Measurements from ENCODE around the gene ANKMY1. TPM values are rescaled to one million over a fixed set of nuclear protein-coding genes. Genes with fewer than 3 reads are reported as not detected.

ANKMY1 gene
- total and polyA plus RNA-seq, 2 experiments from 2014 or later, result 9.2 to 11.1 TPM

GRCh38 chr2:240508832-240509545 lies 48.8 kb downstream of the ANKMY1 start:
- TF ChIP-seq EZH2 (IDR thresholded peaks at IDR 0.05; ENCODE audit: borderline replicate concordance), result no peak
- H4K20me1 ChIP-seq (ENCODE audit: insufficient read depth, poor library complexity, severe bottlenecking), result no peaks in the 10 kb centered on the region
- WGBS (ENCODE audit: low lambda C conversion rate, missing lambda C conversion rate), result 97% methylated on average over 7 of the region's 7 CpGs

DNA sequence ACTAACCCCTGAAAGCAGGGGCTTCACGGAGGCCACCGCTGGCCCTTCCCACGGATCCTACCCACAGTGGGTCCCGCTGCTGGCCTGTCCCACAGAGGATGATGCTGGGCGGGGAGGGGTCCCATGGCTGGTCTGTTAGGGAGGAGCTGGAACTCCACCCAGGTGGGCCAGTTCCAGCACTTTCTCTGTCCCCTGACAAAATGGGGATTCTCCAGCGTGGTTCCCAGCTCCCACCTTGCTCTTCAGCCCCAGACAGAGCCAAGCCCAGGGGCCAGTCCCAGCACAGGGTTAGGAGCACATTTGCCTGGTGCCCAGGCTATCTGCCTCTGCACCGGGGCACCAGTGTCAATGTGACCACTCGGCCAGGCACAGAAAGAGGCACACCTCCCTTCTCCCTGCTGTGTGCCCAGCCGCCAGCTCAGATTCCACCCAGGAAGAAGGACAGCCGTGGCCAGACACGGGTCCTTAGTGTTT lies 50.0 kb downstream of the ANKMY1 start:
- no peaks in the 10 kb centered on the region for H3K4me1 ChIP-seq (ENCODE audit: insufficient read depth)
- no peaks in the 10 kb centered on the region for H3K36me3 ChIP-seq (replicated peaks; ENCODE audit: insufficient read depth, low read depth)
- no peaks in the 10 kb centered on the region for H3K27me3 ChIP-seq
- no peaks in the 10 kb centered on the region for H3K9me3 ChIP-seq (ENCODE audit: low read depth)
- TF ChIP-seq EZH2phosphoT487 (IDR thresholded peaks at IDR 0.05; ENCODE audit: low read depth, severe bottlenecking, unreplicated experiment) (no peak), EZH2 (IDR thresholded peaks at IDR 0.05; ENCODE audit: borderline replicate concordance) (no peak)
- TF ChIP-seq, protein P1, sequence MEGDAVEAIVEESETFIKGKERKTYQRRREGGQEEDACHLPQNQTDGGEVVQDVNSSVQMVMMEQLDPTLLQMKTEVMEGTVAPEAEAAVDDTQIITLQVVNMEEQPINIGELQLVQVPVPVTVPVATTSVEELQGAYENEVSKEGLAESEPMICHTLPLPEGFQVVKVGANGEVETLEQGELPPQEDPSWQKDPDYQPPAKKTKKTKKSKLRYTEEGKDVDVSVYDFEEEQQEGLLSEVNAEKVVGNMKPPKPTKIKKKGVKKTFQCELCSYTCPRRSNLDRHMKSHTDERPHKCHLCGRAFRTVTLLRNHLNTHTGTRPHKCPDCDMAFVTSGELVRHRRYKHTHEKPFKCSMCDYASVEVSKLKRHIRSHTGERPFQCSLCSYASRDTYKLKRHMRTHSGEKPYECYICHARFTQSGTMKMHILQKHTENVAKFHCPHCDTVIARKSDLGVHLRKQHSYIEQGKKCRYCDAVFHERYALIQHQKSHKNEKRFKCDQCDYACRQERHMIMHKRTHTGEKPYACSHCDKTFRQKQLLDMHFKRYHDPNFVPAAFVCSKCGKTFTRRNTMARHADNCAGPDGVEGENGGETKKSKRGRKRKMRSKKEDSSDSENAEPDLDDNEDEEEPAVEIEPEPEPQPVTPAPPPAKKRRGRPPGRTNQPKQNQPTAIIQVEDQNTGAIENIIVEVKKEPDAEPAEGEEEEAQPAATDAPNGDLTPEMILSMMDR (IDR thresholded peaks at IDR 0.05; ENCODE audit: poor library complexity), result no peak
- H3K27ac ChIP-seq, result no peak overlapping the region
- DNase-seq (ENCODE audit: low spot score), result peak; percentile 2
- no peaks in the 10 kb centered on the region for H3K79me2 ChIP-seq
- no peak overlapping the region for H3K4me3 ChIP-seq
- no peaks in the 10 kb centered on the region for H4K20me1 ChIP-seq (ENCODE audit: insufficient read depth, poor library complexity, severe bottlenecking)
- no peak overlapping the region for H2AFZ ChIP-seq
- no peaks in the 10 kb centered on the region for H3K9me2 ChIP-seq (replicated peaks; ENCODE audit: insufficient read depth)
- H3K4me2 ChIP-seq, result no peak overlapping the region
- WGBS (ENCODE audit: low lambda C conversion rate, missing lambda C conversion rate), result 92% methylated on average over 11 of the region's 11 CpGs

More at GRCh38 chr2:240508832-240509545, 48.8 kb downstream of the ANKMY1 start:
- Histone ChIP-seq H3K27ac (no peak overlapping the region), H3K9me3 (ENCODE audit: low read depth) (no peaks in the 10 kb centered on the region), H3K4me1 (ENCODE audit: insufficient read depth) (no peaks in the 10 kb centered on the region), H3K9me2 (replicated peaks; ENCODE audit: insufficient read depth) (no peaks in the 10 kb centered on the region), H3K4me3 (no peak overlapping the region), H3K27me3 (no peaks in the 10 kb centered on the region), H3K4me2 (no peak overlapping the region), H2AFZ (no peak overlapping the region), H3K79me2 (no peaks in the 10 kb centered on the region), H3K36me3 (replicated peaks; ENCODE audit: insufficient read depth, low read depth) (no peaks in the 10 kb centered on the region)
- DNase-seq (ENCODE audit: low spot score), result no peak

DNA sequence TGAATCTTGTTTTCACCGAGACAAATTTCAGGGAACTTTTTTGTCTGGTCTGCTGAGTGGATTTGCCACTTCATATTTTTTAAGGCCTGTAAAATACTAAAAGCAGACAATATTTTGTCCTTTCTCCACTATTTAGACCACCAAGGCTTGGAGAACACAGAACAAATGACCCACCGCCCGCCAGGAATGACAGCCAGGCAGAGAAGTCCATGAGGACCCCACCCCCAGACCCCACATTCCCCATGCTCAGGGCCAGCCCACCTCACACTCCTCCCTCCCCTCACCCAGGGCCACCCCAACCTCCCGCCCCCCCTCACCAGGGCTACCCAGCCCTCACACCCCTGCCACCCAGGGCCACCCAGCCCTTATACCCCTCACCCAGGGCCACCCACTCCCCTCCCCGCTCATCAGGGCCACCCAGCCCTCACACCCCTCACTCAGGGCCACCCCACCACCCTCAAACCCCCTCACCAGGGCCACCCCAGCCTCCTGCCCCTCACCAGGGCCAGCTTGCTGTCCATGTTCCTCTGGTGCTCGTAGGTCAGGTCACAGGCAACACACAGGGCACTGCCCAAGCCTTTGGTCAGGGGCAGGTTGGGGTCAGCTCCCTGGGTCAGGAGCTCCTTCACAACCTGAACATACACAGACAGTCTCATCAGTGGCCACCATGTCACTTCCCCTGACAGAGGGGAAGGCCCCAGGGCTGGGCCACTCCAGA lies 50.6 kb downstream of the ANKMY1 start:
- Histone ChIP-seq H3K4me3 (no peak overlapping the region), H3K27ac (no peak overlapping the region), H3K9me3 (ENCODE audit: low read depth) (no peaks in the 10 kb centered on the region), H3K9me2 (replicated peaks; ENCODE audit: insufficient read depth) (no peaks in the 10 kb centered on the region), H3K79me2 (no peaks in the 10 kb centered on the region), H3K4me2 (no peak overlapping the region), H3K27me3 (no peaks in the 10 kb centered on the region), H2AFZ (no peak overlapping the region), H3K4me1 (ENCODE audit: insufficient read depth) (no peaks in the 10 kb centered on the region), H4K20me1 (ENCODE audit: insufficient read depth, poor library complexity, severe bottlenecking) (no peaks in the 10 kb centered on the region), H3K36me3 (replicated peaks; ENCODE audit: insufficient read depth, low read depth) (no peaks in the 10 kb centered on the region)
- 96% methylated on average over 5 of the region's 6 CpGs for WGBS (ENCODE audit: low lambda C conversion rate, missing lambda C conversion rate)
- TF ChIP-seq, protein P1 (IDR thresholded peaks at IDR 0.05; ENCODE audit: poor library complexity), result no peak
- TF ChIP-seq EZH2phosphoT487 (IDR thresholded peaks at IDR 0.05; ENCODE audit: low read depth, severe bottlenecking, unreplicated experiment), result no peak
- peak; percentile 1 for DNase-seq (ENCODE audit: low spot score)

GRCh38 chr2:240506406-240507059 lies 51.3 kb downstream of the ANKMY1 start:
- Histone ChIP-seq H3K4me1 (ENCODE audit: insufficient read depth) (no peaks in the 10 kb centered on the region), H2AFZ (no peak overlapping the region), H3K9me2 (replicated peaks; ENCODE audit: insufficient read depth) (no peaks in the 10 kb centered on the region), H3K4me3 (no peak overlapping the region), H3K79me2 (no peaks in the 10 kb centered on the region), H4K20me1 (ENCODE audit: insufficient read depth, poor library complexity, severe bottlenecking) (no peaks in the 10 kb centered on the region), H3K27me3 (no peaks in the 10 kb centered on the region), H3K27ac (no peak overlapping the region), H3K9me3 (ENCODE audit: low read depth) (no peaks in the 10 kb centered on the region), H3K4me2 (no peak overlapping the region), H3K36me3 (replicated peaks; ENCODE audit: insufficient read depth, low read depth) (no peaks in the 10 kb centered on the region)
- no peak for TF ChIP-seq EZH2 (IDR thresholded peaks at IDR 0.05; ENCODE audit: borderline replicate concordance)
- TF ChIP-seq, protein P1 (IDR thresholded peaks at IDR 0.05; ENCODE audit: poor library complexity), result no peak
- TF ChIP-seq EZH2phosphoT487 (IDR thresholded peaks at IDR 0.05; ENCODE audit: low read depth, severe bottlenecking, unreplicated experiment), result no peak
- DNase-seq (ENCODE audit: low spot score), result peak; percentile 1
- 88% methylated on average over 14 of the region's 17 CpGs for WGBS (ENCODE audit: low lambda C conversion rate, missing lambda C conversion rate)

Data from hepatocyte (in vitro differentiated cells).